GM06990 (cell line): ENCODE results near the gene CFB.
A peak's percentile ranks its signal among the peaks of the same experiment; 100 is the strongest.

Source experiments
- DNase-seq: peaks from one replicate; pipeline ENCODE4 v3.0.0-alpha.2; 2011; ENCODE audit not compliant: insufficient read length; ENCODE audit errors: extremely low read depth
- H3K27me3 ChIP-seq: replicated peaks from 2 replicates; pipeline ENCODE4 v1.6.0; 2011; ENCODE audit warnings: low read length; ENCODE audit not compliant: control insufficient read depth, insufficient read depth
- H3K36me3 ChIP-seq: 2 replicates; pipeline ENCODE4 v1.5.1; 2011; ENCODE audit warnings: low read length; ENCODE audit not compliant: control insufficient read depth, insufficient read depth
- H3K4me3 ChIP-seq: replicated peaks from 2 replicates; pipeline ENCODE4 v1.5.1; 2011; ENCODE audit warnings: low read depth, mild to moderate bottlenecking, control low read depth, low read length
- CTCF ChIP-seq: IDR thresholded peaks from 2 replicates; pipeline ENCODE4 v1.5.1; 2011; ENCODE audit warnings: low read length, control low read depth, mild to moderate bottlenecking, inconsistent platforms; ENCODE audit not compliant: insufficient read depth, poor library complexity, severe bottlenecking

Gene CFB

DNA sequence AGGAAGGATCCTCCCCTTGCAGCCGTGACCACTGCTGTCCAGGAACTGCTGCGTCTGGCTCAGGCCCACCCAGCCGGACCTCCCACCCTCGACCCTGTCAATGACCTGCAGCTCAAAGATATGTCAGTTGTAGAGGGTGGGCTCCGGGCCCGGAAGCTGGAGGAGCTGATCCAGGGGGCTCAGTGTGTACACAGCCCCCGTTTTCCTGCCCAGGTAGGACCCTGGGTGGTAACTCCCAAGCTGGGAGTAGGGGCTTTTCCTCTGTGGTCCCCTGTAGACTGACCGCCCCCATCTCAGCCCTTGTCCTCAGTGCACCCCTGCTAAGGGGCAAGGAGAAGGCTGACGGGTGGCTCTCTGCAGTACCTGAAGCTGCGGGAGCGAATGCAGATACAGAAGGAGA lies 22.4 kb downstream of the CFB start:
- H3K4me3 ChIP-seq, result no peak overlapping the region
- no peak for DNase-seq

GRCh38 chr6:31968791-31969711 lies 23.2 kb downstream of the CFB start:
- no peak for TF ChIP-seq CTCF
- peaks cover 33% of the 10 kb centered on the region for H3K36me3 ChIP-seq
- H3K27me3 ChIP-seq, result no peaks in the 10 kb centered on the region
- no peak for DNase-seq
- no peak overlapping the region for H3K4me3 ChIP-seq

More for the DNA sequence above, 22.4 kb downstream of the CFB start:
- Histone ChIP-seq H3K27me3 (no peaks in the 10 kb centered on the region), H3K36me3 (peaks cover 40% of the 10 kb centered on the region)
- TF ChIP-seq CTCF, result no peak

- no peak for DNase-seq
- no peaks in the 10 kb centered on the region for H3K27me3 ChIP-seq
- H3K4me3 ChIP-seq, result peak overlapping the region; percentile 77
- peaks cover 30% of the 10 kb centered on the region for H3K36me3 ChIP-seq
- TF ChIP-seq CTCF, result no peak
Measured at GRCh38 chr6:31969712-31970603, 24.1 kb downstream of the CFB start.

DNA sequence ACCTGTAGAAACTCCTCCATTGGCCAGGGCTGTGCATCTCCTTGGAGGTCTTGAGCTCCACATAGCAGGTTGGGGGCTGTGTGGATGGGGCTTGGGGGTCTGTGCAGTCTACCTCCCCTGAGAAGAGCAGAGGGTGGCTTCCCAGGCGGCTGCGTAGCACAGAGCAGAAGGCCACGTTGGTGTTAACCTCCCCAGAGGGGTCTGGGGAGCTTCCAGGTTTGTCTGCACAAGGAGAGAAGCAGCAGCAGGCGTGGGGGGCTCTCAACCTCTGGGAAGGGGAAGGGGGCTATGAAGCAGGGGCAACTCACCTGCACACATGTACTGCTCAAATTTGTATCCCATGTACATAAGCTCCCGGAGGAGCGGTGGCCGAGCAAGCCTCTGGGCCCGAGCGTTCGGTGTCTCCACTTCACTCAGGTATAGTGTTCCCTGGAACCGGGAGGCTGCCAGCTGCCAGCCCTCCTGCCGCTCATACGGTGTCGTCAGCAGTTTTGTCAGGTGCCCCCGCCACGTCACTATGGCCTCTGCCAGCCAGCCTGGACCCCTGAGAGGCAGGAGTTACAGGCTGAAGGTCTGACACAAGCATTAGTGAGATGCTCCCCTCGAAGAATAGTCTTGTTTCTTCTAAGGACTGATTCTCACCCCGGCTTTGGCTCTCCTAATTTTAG lies 24.8 kb downstream of the CFB start:
- H3K4me3 ChIP-seq, result peak overlapping the region; percentile 77
- H3K36me3 ChIP-seq, result peaks cover 28% of the 10 kb centered on the region
- TF ChIP-seq CTCF, result no peak
- H3K27me3 ChIP-seq, result no peaks in the 10 kb centered on the region
- DNase-seq, result no peak

DNA sequence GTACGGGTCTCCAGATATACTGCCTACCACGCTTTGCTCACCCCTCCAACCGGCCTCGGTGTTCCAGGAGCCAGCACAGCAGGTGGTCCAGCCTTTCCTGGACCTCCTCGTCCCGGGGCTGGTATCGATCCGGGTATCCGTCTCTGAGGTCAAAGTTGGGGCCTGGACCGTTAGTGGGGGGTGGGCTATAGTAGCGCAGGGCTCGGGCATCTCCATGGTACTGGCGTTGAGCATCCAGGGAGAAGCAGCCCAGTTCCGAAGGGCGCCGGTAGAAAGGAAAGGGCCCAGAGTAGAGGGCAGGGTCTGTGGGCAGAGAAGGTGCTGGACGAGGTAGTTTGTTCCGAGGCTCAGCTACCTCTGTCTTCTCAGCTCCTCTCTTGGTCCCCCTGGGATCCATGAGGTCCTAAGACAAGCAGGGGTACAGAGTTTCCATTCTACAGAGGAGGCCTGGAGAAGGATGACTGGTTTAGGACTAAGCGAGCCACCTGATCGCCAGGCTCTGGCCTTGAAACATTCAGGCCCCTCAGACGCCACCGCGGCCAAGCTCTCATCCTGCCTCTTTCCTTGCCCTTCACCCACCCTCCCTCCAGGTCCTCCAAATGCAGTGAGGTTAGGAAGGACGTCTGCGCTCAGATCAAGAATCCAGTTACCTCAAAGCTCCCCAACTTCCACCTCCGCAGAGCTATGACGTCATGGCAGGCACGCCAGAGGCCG lies 25.5 kb downstream of the CFB start:
- Histone ChIP-seq H3K27me3 (no peaks in the 10 kb centered on the region), H3K36me3 (peaks cover 27% of the 10 kb centered on the region), H3K4me3 (peak overlapping the region; percentile 77)
- no peak for TF ChIP-seq CTCF
- no peak for DNase-seq
